A204.1 (cell line): ENCODE results near the gene DCLK2.

Experiments used
- FAIRE-seq: peaks from 2 replicates; lab custom pipeline; 2012; peaks lifted over from hg19 to GRCh38; lab: Jason Lieb, UNC

The DCLK2 gene

GRCh38 chr4:150211016-150211415 is 132.8 kb downstream of the DCLK2 start:
- no peak for FAIRE-seq

GRCh38 chr4:150211799-150212445 is 133.7 kb downstream of the DCLK2 start:
- FAIRE-seq = no peak

GRCh38 chr4:150212485-150212884 is 134.2 kb downstream of the DCLK2 start:
- no peak for FAIRE-seq

- no peak for FAIRE-seq
Observed at GRCh38 chr4:150212927-150213326, 134.7 kb downstream of the DCLK2 start.

- no peak for FAIRE-seq
Observed at GRCh38 chr4:150215601-150216000, 137.4 kb downstream of the DCLK2 start.

- no peak for FAIRE-seq
Observed at GRCh38 chr4:150216726-150217125, 138.5 kb downstream of the DCLK2 start.

- no peak for FAIRE-seq
Observed at GRCh38 chr4:150217192-150217591, 138.9 kb downstream of the DCLK2 start.

GRCh38 chr4:150217808-150218207 is 139.6 kb downstream of the DCLK2 start:
- FAIRE-seq = no peak

- FAIRE-seq = no peak
Observed at GRCh38 chr4:150218447-150218846, 140.2 kb downstream of the DCLK2 start.

- no peak for FAIRE-seq
Observed at GRCh38 chr4:150219841-150220240, 141.6 kb downstream of the DCLK2 start.

- FAIRE-seq = no peak
Observed at GRCh38 chr4:150224896-150225591, 146.8 kb downstream of the DCLK2 start.

- no peak for FAIRE-seq
Observed at GRCh38 chr4:150229520-150229919, 151.3 kb downstream of the DCLK2 start.

- no peak for FAIRE-seq
Observed at GRCh38 chr4:150230561-150230960, 152.3 kb downstream of the DCLK2 start.

- no peak for FAIRE-seq
Observed at GRCh38 chr4:150231107-150231770, 153.0 kb downstream of the DCLK2 start.

- FAIRE-seq = no peak
Observed at GRCh38 chr4:150232029-150232428, 153.8 kb downstream of the DCLK2 start.

- no peak for FAIRE-seq
Observed at GRCh38 chr4:150234246-150234645, 156.0 kb downstream of the DCLK2 start.

- FAIRE-seq = no peak
Observed at GRCh38 chr4:150235317-150235716, 157.1 kb downstream of the DCLK2 start.

GRCh38 chr4:150235808-150236271 is 157.6 kb downstream of the DCLK2 start:
- no peak for FAIRE-seq

GRCh38 chr4:150236626-150237025 is 158.4 kb downstream of the DCLK2 start:
- FAIRE-seq = peak; percentile 37

GRCh38 chr4:150237110-150237872 is 159.0 kb downstream of the DCLK2 start:
- peak; percentile 72 for FAIRE-seq

- FAIRE-seq = no peak
Observed at GRCh38 chr4:150238591-150238990, 160.3 kb downstream of the DCLK2 start.

GRCh38 chr4:150240011-150240410 is 161.8 kb downstream of the DCLK2 start:
- no peak for FAIRE-seq
